Measurements from ENCODE around the gene COL9A1. TPM values are rescaled to one million over a fixed set of nuclear protein-coding genes. Genes with fewer than 3 reads are reported as not detected.

The COL9A1 gene
- 0.02 TPM for total RNA-seq (2013)
- not detected for polyA plus RNA-seq
- not detected in 2 replicates for polyA minus RNA-seq
- 0 to 3.5 (median 0.12) reads per million in 11 experiments for total RNA-seq

DNA sequence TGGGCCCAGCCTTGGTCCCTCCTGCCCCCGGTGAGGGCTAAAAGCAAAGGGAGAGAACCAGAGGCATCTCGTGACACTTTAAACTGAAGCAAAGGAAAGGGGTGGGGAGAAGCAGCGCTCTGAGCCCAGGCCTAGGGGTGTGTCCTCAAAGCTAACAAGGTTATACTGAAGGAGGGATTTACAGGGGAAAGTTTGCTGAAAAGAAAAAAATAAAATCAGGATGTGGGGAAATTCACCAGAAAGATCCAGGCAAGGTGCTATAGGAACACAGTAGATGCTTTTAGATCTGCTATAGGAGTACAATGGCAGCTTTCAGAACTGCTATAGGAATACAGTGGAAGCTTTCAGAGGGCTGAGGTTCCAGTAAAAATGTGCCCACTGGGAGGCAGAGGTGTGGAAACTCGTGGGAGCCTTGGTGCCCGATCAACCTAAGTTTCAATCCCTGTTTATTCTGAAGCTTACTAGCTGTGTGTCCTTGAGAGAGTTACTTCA is at the start of gene COL9A1:
Gene COL9A1, minus strand, starts transcription at position 51 of the 492 bp plus-strand sequence. CDS start 160 bp downstream, outside the sequence.
- Histone ChIP-seq H3K27ac (ENCODE audit: low read depth in 1 of 2, low read length in 2 of 2) (no peak within 1 kb of the TSS), H3K4me2 (replicated peaks; ENCODE audit: extremely low read depth, low read length, poor library complexity, severe bottlenecking) (no peak within 1 kb of the TSS), H3K36me3 (replicated peaks in 1 of 2; ENCODE audit: control insufficient read depth in 1 of 2, insufficient read depth in 2 of 2, low read length in 2 of 2) (no peaks in the 10 kb centered on the region), H3K4me1 (ENCODE audit: control insufficient read depth in 1 of 2, insufficient read depth in 2 of 2, low read length in 2 of 2) (no peaks in the 10 kb centered on the region), H3K27me3 (ENCODE audit: control insufficient read depth in 2 of 2, insufficient read depth in 2 of 2, low read length in 2 of 2) (no peaks in the 10 kb centered on the region), H3K79me2 (ENCODE audit: insufficient read depth, low read length) (no peaks in the 10 kb centered on the region), H3K9ac (ENCODE audit: insufficient read depth, low read length, poor library complexity, severe bottlenecking) (no peak within 1 kb of the TSS), H3K9me3 (replicated peaks in 1 of 2; ENCODE audit: control insufficient read depth in 1 of 2, insufficient read depth in 1 of 2, low read length in 2 of 2) (no peaks in the 10 kb centered on the region), H3K4me3 (replicated peaks in 1 of 3; ENCODE audit: low read depth in 2 of 3, low read length in 3 of 3) (no peak within 1 kb of the TSS), H4K20me1 (ENCODE audit: insufficient read depth, low read length) (no peaks in the 10 kb centered on the region), H2AFZ (ENCODE audit: insufficient read depth, low read depth, low read length, poor library complexity, severe bottlenecking) (no peak within 1 kb of the TSS)
- H3K27me3 Mint-ChIP-seq (ENCODE audit: low read depth in 3 of 3), result peaks cover 2 to 3% (median 3%) of the 10 kb centered on the region in 3 donors
- TF ChIP-seq, protein P1, sequence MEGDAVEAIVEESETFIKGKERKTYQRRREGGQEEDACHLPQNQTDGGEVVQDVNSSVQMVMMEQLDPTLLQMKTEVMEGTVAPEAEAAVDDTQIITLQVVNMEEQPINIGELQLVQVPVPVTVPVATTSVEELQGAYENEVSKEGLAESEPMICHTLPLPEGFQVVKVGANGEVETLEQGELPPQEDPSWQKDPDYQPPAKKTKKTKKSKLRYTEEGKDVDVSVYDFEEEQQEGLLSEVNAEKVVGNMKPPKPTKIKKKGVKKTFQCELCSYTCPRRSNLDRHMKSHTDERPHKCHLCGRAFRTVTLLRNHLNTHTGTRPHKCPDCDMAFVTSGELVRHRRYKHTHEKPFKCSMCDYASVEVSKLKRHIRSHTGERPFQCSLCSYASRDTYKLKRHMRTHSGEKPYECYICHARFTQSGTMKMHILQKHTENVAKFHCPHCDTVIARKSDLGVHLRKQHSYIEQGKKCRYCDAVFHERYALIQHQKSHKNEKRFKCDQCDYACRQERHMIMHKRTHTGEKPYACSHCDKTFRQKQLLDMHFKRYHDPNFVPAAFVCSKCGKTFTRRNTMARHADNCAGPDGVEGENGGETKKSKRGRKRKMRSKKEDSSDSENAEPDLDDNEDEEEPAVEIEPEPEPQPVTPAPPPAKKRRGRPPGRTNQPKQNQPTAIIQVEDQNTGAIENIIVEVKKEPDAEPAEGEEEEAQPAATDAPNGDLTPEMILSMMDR (IDR thresholded peaks at IDR 0.05), result no peak
- DNase-seq, result no peak
- intact Hi-C loops (cut with micrococcal nuclease), result no loop called here
- 67% methylated on average over 3 of the region's 5 CpGs for WGBS (ENCODE audit: insufficient coverage)
- H3K27ac Mint-ChIP-seq, result no peak within 1 kb of the TSS
- no peaks in the 10 kb centered on the region for H3K9me3 Mint-ChIP-seq
- H3K4me3 Mint-ChIP-seq, result peak within 1 kb of the TSS in 1 of 2 donors; percentile 10
- H3K36me3 Mint-ChIP-seq, result no peaks in the 10 kb centered on the region
- H3K4me1 Mint-ChIP-seq, result no peaks in the 10 kb centered on the region

DNA sequence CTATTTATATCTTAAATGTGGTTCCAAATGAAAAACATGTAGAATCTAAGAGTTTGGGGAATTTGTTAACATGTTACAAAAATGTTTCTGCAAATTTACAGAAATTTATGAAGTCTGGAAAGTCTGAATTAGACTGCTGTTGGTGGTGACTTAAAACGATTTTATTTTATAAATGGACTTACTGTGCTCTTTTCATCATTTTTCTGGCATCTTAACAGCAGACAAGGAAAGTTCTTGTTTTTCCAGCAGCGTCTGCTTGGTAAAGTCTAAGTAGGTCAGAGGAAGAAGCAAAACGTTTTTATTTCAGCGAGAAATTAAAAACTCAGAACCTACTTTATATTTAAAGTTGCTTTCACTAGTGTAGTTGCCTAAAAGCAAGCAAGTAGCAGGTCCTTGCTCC is 48.6 kb upstream of the COL9A1 start:
- WGBS (ENCODE audit: insufficient coverage), result no CpG with 5 or more reads among the region's 4 CpGs
- intact Hi-C loops (cut with micrococcal nuclease), result no loop called here

More for the DNA sequence above, 48.6 kb upstream of the COL9A1 start:
- H3K9me3 ChIP-seq (replicated peaks in 1 of 2; ENCODE audit: control insufficient read depth in 1 of 2, insufficient read depth in 1 of 2, low read length in 2 of 2), result peaks cover 0 to 16% of the 10 kb centered on the region in 2 donors
- no peaks in the 10 kb centered on the region for H3K4me1 ChIP-seq (ENCODE audit: control insufficient read depth in 1 of 2, insufficient read depth in 2 of 2, low read length in 2 of 2)
- Mint-ChIP-seq H3K9me3 (peaks cover 4 to 15% (median 8%) of the 10 kb centered on the region in 7 donors), H3K4me3 (no peak overlapping the region), H3K27me3 (ENCODE audit: low read depth in 3 of 3) (peaks cover 2 to 5% (median 3%) of the 10 kb centered on the region in 3 donors), H3K36me3 (no peaks in the 10 kb centered on the region), H3K27ac (no peak overlapping the region), H3K4me1 (no peaks in the 10 kb centered on the region)
- no peaks in the 10 kb centered on the region for H3K36me3 ChIP-seq (replicated peaks in 1 of 2; ENCODE audit: control insufficient read depth in 1 of 2, insufficient read depth in 2 of 2, low read length in 2 of 2)
- H3K27me3 ChIP-seq (ENCODE audit: control insufficient read depth in 2 of 2, insufficient read depth in 2 of 2, low read length in 2 of 2), result peaks cover 0 to 2% of the 10 kb centered on the region in 2 donors
- H3K27ac ChIP-seq (ENCODE audit: low read depth in 1 of 2, low read length in 2 of 2), result no peak overlapping the region
- no peak for DNase-seq
- H3K4me2 ChIP-seq (replicated peaks; ENCODE audit: extremely low read depth, low read length, poor library complexity, severe bottlenecking), result no peak overlapping the region
- TF ChIP-seq, protein P1 (IDR thresholded peaks at IDR 0.05), result no peak
- no peaks in the 10 kb centered on the region for H4K20me1 ChIP-seq (ENCODE audit: insufficient read depth, low read length)
- H3K79me2 ChIP-seq (ENCODE audit: insufficient read depth, low read length), result no peaks in the 10 kb centered on the region
- H3K9ac ChIP-seq (ENCODE audit: insufficient read depth, low read length, poor library complexity, severe bottlenecking), result no peak overlapping the region
- no peak overlapping the region for H2AFZ ChIP-seq (ENCODE audit: insufficient read depth, low read depth, low read length, poor library complexity, severe bottlenecking)
- H3K4me3 ChIP-seq (replicated peaks in 1 of 3; ENCODE audit: low read depth in 2 of 3, low read length in 3 of 3), result no peak overlapping the region

All from CD14-positive monocyte (primary cell).